Suppressor macrophage treated with lipopolysaccharide for 1 hour (primary cell): ENCODE measurements around the gene SGF29.
"Not testable (repeated sequence)": the region's sequence is repeated elsewhere in the genome, so short reads cannot be mapped to it uniquely, and the experiment has no call there.

Experiments
- DNase-seq, 3 donors: peaks; one replicate each; pipeline ENCODE4 v3.0.0-alpha.2; 2020 to 2022

The SGF29 gene

GRCh38 chr16:28534542-28535373 is 19.0 kb upstream of the SGF29 start:
- peak; percentile 92 to 97 (median 97) for DNase-seq

GRCh38 chr16:28537076-28537475 is 16.6 kb upstream of the SGF29 start:
- no peak for DNase-seq

- DNase-seq = no peak
Measured at GRCh38 chr16:28537964-28538732, 15.6 kb upstream of the SGF29 start.

- DNase-seq = peak; percentile 30 to 50 (median 50)
Measured at GRCh38 chr16:28538733-28539596, 14.8 kb upstream of the SGF29 start, which contains the start of gene NUPR1. Gene NUPR1 (minus strand): TSS chr16:28538974. CDS start chr16:28538907, 67 bp downstream.

- DNase-seq = peak; percentile 36 to 74 (median 37)
Measured at GRCh38 chr16:28540346-28540745, 13.4 kb upstream of the SGF29 start.

GRCh38 chr16:28542646-28543045 is 11.1 kb upstream of the SGF29 start:
- DNase-seq = peak in 1 of 3 donors; percentile 66

- peak; percentile 90 to 96 (median 94) for DNase-seq
Measured at GRCh38 chr16:28543072-28543471, 10.6 kb upstream of the SGF29 start.

- DNase-seq = no peak
Measured at GRCh38 chr16:28544998-28545397, 8.7 kb upstream of the SGF29 start.

- not testable (repeated sequence) for DNase-seq
Measured at GRCh38 chr16:28545964-28546363, 7.8 kb upstream of the SGF29 start.

GRCh38 chr16:28546626-28547025 is 7.1 kb upstream of the SGF29 start:
- DNase-seq = no peak

- no peak for DNase-seq
Measured at GRCh38 chr16:28548306-28548802, 5.4 kb upstream of the SGF29 start.

GRCh38 chr16:28549301-28549899 is 4.3 kb upstream of the SGF29 start:
- DNase-seq = peak; percentile 67 to 82 (median 81)

GRCh38 chr16:28554634-28555423 is 1.1 kb downstream of the SGF29 start:
- no peak for DNase-seq

GRCh38 chr16:28555561-28555960 is 1.8 kb downstream of the SGF29 start:
- DNase-seq = peak; percentile 50 to 81 (median 67)

GRCh38 chr16:28556914-28557320 is 3.2 kb downstream of the SGF29 start:
- DNase-seq = peak in 2 of 3 donors; percentile 48 to 56

- no peak for DNase-seq
Measured at GRCh38 chr16:28558456-28558855, 4.7 kb downstream of the SGF29 start.

GRCh38 chr16:28561557-28562187 is 8.0 kb downstream of the SGF29 start:
- no peak for DNase-seq

GRCh38 chr16:28562199-28562598 is 8.5 kb downstream of the SGF29 start:
- DNase-seq = no peak

- DNase-seq = no peak
Measured at GRCh38 chr16:28563218-28563617, 9.5 kb downstream of the SGF29 start.

- not testable (repeated sequence) for DNase-seq
Measured at GRCh38 chr16:28566233-28566925, 12.7 kb downstream of the SGF29 start.
